K562 (cell line): Measurements from ENCODE around the gene NCL. TPM values are rescaled to one million over a fixed set of nuclear protein-coding genes. Genes with fewer than 3 reads are reported as not detected.
"Not testable (repeated sequence)": the region's sequence is repeated elsewhere in the genome, so short reads cannot be mapped to it uniquely, and the experiment has no call there.

Source experiments
- ATAC-seq: fragments of 200-7000 bp; cut with Tn5 transposase; 3 replicates; pipeline ENCODE4 v1.9.1; 2020; ENCODE audit warnings: moderate library complexity
- BruUV-seq: library from RNA; stranded (reverse); fragments of 400-500 nt; replicated peaks from 2 replicates; lab custom pipeline; 2021; lab: Mats Ljungman, UMichigan
- CTCF ChIA-PET: fragments of 300-600 bp; formaldehyde crosslinking; extraction: SDS; loops from one replicate; lab custom pipeline; 2021; ENCODE audit warnings: low intra/inter-chr PET ratio; lab: Yijun Ruan, JAX
- POLR2A ChIA-PET: fragments of 300-600, 350-650 bp; sonication (Branson Sonifier 250); formaldehyde crosslinking; extraction: SDS; loops from one replicate; lab custom pipeline; 2021; ENCODE audit warnings: antibody characterized with exemption, inconsistent platforms; lab: Yijun Ruan, JAX
- DNase-seq, 4 experiments: peaks; one replicate each; pipeline versions ENCODE4 v3.0.0 to v3.0.0-alpha.2; 2011 to 2018; ENCODE audit warnings: low spot score in 3 of 4, mixed read lengths in 3 of 4; ENCODE audit errors: extremely low read depth in 1 of 4
- FAIRE-seq: peaks from 2 replicates; lab custom pipeline; 2011; peaks lifted over from hg19 to GRCh38; lab: Jason Lieb, UNC
- H2AFZ ChIP-seq: 2 replicates; pipeline ENCODE4 v1.6.0; 2011; ENCODE audit warnings: low read depth, low read length, control low read depth, inconsistent platforms
- H3K27ac ChIP-seq: fragments of 200-600 bp; 3 replicates; pipeline ENCODE4 v1.8.0; 2011; ENCODE audit warnings: low read depth, mild to moderate bottlenecking, control low read depth, inconsistent platforms, low read length, moderate library complexity, mixed read lengths; ENCODE audit errors: extremely low read depth
- H3K27me3 ChIP-seq, 2 experiments: fragments of 300-600 bp in 1 of 2; 2 replicates in 1 of 2; 3 replicates in 1 of 2; pipeline versions ENCODE4 v1.6.0 to v1.8.0; 2011; ENCODE audit warnings: inconsistent platforms in 2 of 2, low read length in 2 of 2, mild to moderate bottlenecking in 1 of 2, mixed read lengths in 1 of 2, moderate library complexity in 1 of 2; ENCODE audit not compliant: control insufficient read depth in 2 of 2, insufficient read depth in 2 of 2
- H3K36me3 ChIP-seq: fragments of 300-600 bp; 3 replicates; pipeline ENCODE4 v1.8.0; 2011; ENCODE audit warnings: mild to moderate bottlenecking, low read length, inconsistent platforms; ENCODE audit not compliant: control insufficient read depth, insufficient read depth
- H3K4me1 ChIP-seq, 2 experiments: fragments of 200-600 bp in 1 of 2; replicated peaks in 1 of 2; 2 replicates in 1 of 2; 3 replicates in 1 of 2; pipeline versions ENCODE4 v1.5.1 to v1.8.0; 2011; ENCODE audit warnings: inconsistent platforms in 2 of 2, low read length in 2 of 2, mild to moderate bottlenecking in 1 of 2, mixed read lengths in 1 of 2, moderate library complexity in 1 of 2; ENCODE audit not compliant: control insufficient read depth in 2 of 2, insufficient read depth in 2 of 2
- H3K4me2 ChIP-seq: 2 replicates; pipeline ENCODE4 v1.6.1; 2011; ENCODE audit warnings: low read length, control low read depth, inconsistent platforms, mixed read lengths; ENCODE audit not compliant: insufficient read depth
- H3K4me3 ChIP-seq: fragments of 200-600 bp; sonication (generic), shearing (Covaris generic); 2 replicates; pipeline ENCODE4 v1.5.1; 2016; ENCODE audit warnings: control low read depth, inconsistent platforms
- H3K79me2 ChIP-seq: fragments of 200-600 bp; 3 replicates; pipeline ENCODE4 v1.8.0; 2011; ENCODE audit warnings: low read length, inconsistent platforms; ENCODE audit not compliant: control insufficient read depth, insufficient read depth
- H3K9ac ChIP-seq, 2 experiments: 2 replicates each; pipeline versions ENCODE4 v1.6.0 to v1.6.1; 2011; ENCODE audit warnings: low read depth in 2 of 2, low read length in 2 of 2, control low read depth in 1 of 2, inconsistent platforms in 1 of 2, mild to moderate bottlenecking in 1 of 2, mixed read lengths in 1 of 2; ENCODE audit not compliant: insufficient read depth in 1 of 2
- H3K9me1 ChIP-seq: one replicate; pipeline ENCODE4 v1.6.0; 2011; ENCODE audit warnings: inconsistent platforms, mild to moderate bottlenecking, low read length, moderate library complexity; ENCODE audit not compliant: control insufficient read depth, insufficient read depth
- H3K9me3 ChIP-seq: replicated peaks from 2 replicates; pipeline ENCODE4 v1.5.1; 2011; ENCODE audit warnings: low read depth, low read length, inconsistent platforms; ENCODE audit not compliant: control insufficient read depth, insufficient read depth
- H4K20me1 ChIP-seq: replicated peaks from 2 replicates; pipeline ENCODE4 v1.6.1; 2011; ENCODE audit warnings: low read length, inconsistent platforms, mixed read lengths; ENCODE audit not compliant: control insufficient read depth, insufficient read depth
- POLR2A ChIP-seq: fragments of 450-650 bp; conservative IDR thresholded peaks from 2 replicates; pipeline ENCODE4 v1.6.1; 2016
- ZNF282 ChIP-seq: sonication (generic); formaldehyde crosslinking; IDR thresholded peaks from 2 replicates; pipeline ENCODE4 v1.8.1; 2023; ENCODE audit warnings: missing genetic modification reagents
- WGBS: fragments of 100-300 bp; shearing (Covaris generic); methylation state at CpG from one replicate; pipeline ENCODE4 v1.1.6; 2016; ENCODE audit warnings: low coverage, mixed read lengths; ENCODE audit not compliant: insufficient coverage; ENCODE audit errors: missing lambda C conversion rate; 5-methylcytosine and 5-hydroxymethylcytosine counted together
- in situ Hi-C: fragments of 300-500 bp; cut with MboI; formaldehyde crosslinking; loops from 4 replicates; pipeline ENCODE4 v1.15.0; 2018; ENCODE audit warnings: inconsistent platforms, mixed read lengths
- intact Hi-C: fragments of 100-400 bp; cut with micrococcal nuclease; formaldehyde crosslinking; loops from 2 replicates; pipeline ENCODE4 v1.14.2; 2022
- polyA plus RNA-seq, 8 experiments: library from polyadenylated mRNA; depleted of rRNA in 4 of 8; stranded (reverse) in 5 of 8; unstranded in 3 of 8; fragments of >200 nt; fragmentation: Nextera tagmentation in 2 of 8; fragmentation: Illumina TruSeq in 1 of 8; extraction: Ambion mirVana in 2 of 8; extraction: Trizol in 1 of 8; gene quantifications; 2 replicates each; pipeline versions ENCODE4 v1.2.1 to v1.2.3, GENCODE V29; 2011 to 2014; ENCODE audit warnings: inconsistent platforms in 1 of 8, missing spikeins in 1 of 8
- total RNA-seq, 7 experiments: library from RNA; depleted of rRNA in 6 of 7; stranded (reverse); fragments of >200 nt in 6 of 7; fragmentation: Illumina TruSeq in 2 of 7; extraction: Trizol in 2 of 7; gene quantifications; 2 replicates each; pipeline versions ENCODE4 v1.2.1 to v1.2.3, GENCODE V29; 2011 to 2021; ENCODE audit warnings: low replicate concordance in 1 of 7

NCL gene
- total and polyA plus RNA-seq, 9 of the 15 experiments (the other 6 are each of a cell fraction or from before 2014, with no cell fraction given): 80.9 to 732 (median 361) TPM

- peaks cover 13 to 25% of the 10 kb centered on the region in 2 experiments; a peak in 4 of 5 replicates for H3K4me1 ChIP-seq
- CTCF ChIA-PET: no interaction called here
- whole genome bisulfite sequencing: 83% methylated on average over 6 of the region's 8 CpGs
- intact Hi-C loops: loop anchor here (10.0 kb wide), 1 partner anchor 323 kb away; the partner anchor contains the start of genes COPS7B and PDE6D
- no peak overlapping the region; the same call in 2 of the 3 replicates for H3K27ac ChIP-seq
- no peaks in the 10 kb centered on the region for H3K9me3 ChIP-seq
- H3K9me1 ChIP-seq: peaks cover 5% of the 10 kb centered on the region
- H3K36me3 ChIP-seq: peaks cover 72% of the 10 kb centered on the region
- BruUV-seq: TSS peak; percentile 32
- peak overlapping the region in 1 of 2 experiments; percentile 43; a peak in 1 of 4 replicates for H3K9ac ChIP-seq
- DNase-seq (no peak), ATAC-seq (no peak), FAIRE-seq (no peak)
- H3K4me3 ChIP-seq: peak overlapping the region; percentile 77; the same call in 1 of the 2 replicates
- in situ Hi-C loops: no loop called here
- H3K27me3 ChIP-seq: no peaks in the 10 kb centered on the region
- H4K20me1 ChIP-seq: peaks cover 37% of the 10 kb centered on the region
- no peak overlapping the region for H2AFZ ChIP-seq
- 0 out of 2 replicates have a peak, but pooled peaks have one; percentile 43 for TF ChIP-seq POLR2A
- TF ChIP-seq ZNF282 (CRISPR knock-in tag): no peak
- POLR2A ChIA-PET: interaction anchor here (0.6 to 7.9 kb wide), 4 partner anchors 8 to 457 kb away, joined by 3 to 95 read pairs (median 4); no protein-coding TSS in a partner anchor
- H3K79me2 ChIP-seq: peaks cover 75% of the 10 kb centered on the region
- H3K4me2 ChIP-seq: peak overlapping the region; percentile 60
Observed at GRCh38 chr2:231461516-231461971, 2.7 kb downstream of the NCL start.

- H3K4me3 ChIP-seq, H3K27ac ChIP-seq, H3K27me3 ChIP-seq, FAIRE-seq, H3K9me3 ChIP-seq, CTCF ChIA-PET, H3K9me1 ChIP-seq, ATAC-seq, H3K9ac ChIP-seq, BruUV-seq, H2AFZ ChIP-seq, H3K4me2 ChIP-seq, in situ Hi-C loops, DNase-seq: not testable (repeated sequence)
- peaks cover 77% of the 10 kb centered on the region for H3K79me2 ChIP-seq
- intact Hi-C loops: loop anchor here (10.0 kb wide), 1 partner anchor 324 kb away; the partner anchor contains the start of genes COPS7B and PDE6D
- peaks cover 9 to 23% of the 10 kb centered on the region in 2 experiments; a peak in 4 of 5 replicates for H3K4me1 ChIP-seq
- 90% methylated on average over 3 of the region's 10 CpGs for WGBS
- POLR2A ChIA-PET: interaction anchor here (0.7 to 1.7 kb wide), 2 partner anchors 9 to 200 kb away, joined by 4 to 5 read pairs; no protein-coding TSS in a partner anchor
- peaks cover 79% of the 10 kb centered on the region for H3K36me3 ChIP-seq
- H4K20me1 ChIP-seq: peaks cover 41% of the 10 kb centered on the region
Observed at GRCh38 chr2:231460841-231461240, 3.4 kb downstream of the NCL start.
